Activated CD8-positive, alpha-beta memory T cell treated with anti-CD3 and anti-CD28 coated beads, Interleukin-2, amount 10 ng/mL, durations not matched to agents 7 days and 5 days (primary cell): ENCODE data around the gene UGT2A2. TPM values are rescaled to one million over a fixed set of nuclear protein-coding genes. Genes with fewer than 3 reads are reported as not detected.

ENCODE experiments used
- ATAC-seq: fragments of 150-1000 bp; cut with Tn5 transposase; one replicate; pipeline ENCODE4 v1.10.0; 2021; ENCODE audit warnings: moderate library complexity
- CTCF ChIA-PET: fragments of 350-600 bp; sonication (Branson Sonifier 250); formaldehyde crosslinking; loops from one replicate; lab custom pipeline; 2021; ENCODE audit warnings: antibody characterized with exemption; lab: Charles Lee
- DNase-seq: peaks from one replicate; pipeline ENCODE4 v3.0.0-alpha.2; 2020
- H3K27ac Mint-ChIP-seq: one replicate; pipeline ENCODE4 v1.8.0; 2021; ENCODE audit warnings: mild to moderate bottlenecking, mixed read lengths
- H3K27me3 Mint-ChIP-seq: one replicate; pipeline ENCODE4 v1.8.0; 2021; ENCODE audit warnings: mixed read lengths
- H3K36me3 Mint-ChIP-seq: one replicate; pipeline ENCODE4 v1.8.0; 2021; ENCODE audit warnings: mild to moderate bottlenecking, mixed read lengths
- H3K4me1 Mint-ChIP-seq: one replicate; pipeline ENCODE4 v1.8.0; 2021; ENCODE audit warnings: mixed read lengths
- H3K4me3 Mint-ChIP-seq: one replicate; pipeline ENCODE4 v1.8.0; 2021; ENCODE audit warnings: mild to moderate bottlenecking, moderate library complexity, mixed read lengths
- H3K9me3 Mint-ChIP-seq: one replicate; pipeline ENCODE4 v1.8.0; 2022; ENCODE audit warnings: low read depth, mixed read lengths
- total RNA-seq, 2 experiments: library from RNA; stranded (reverse); gene quantifications; one replicate each; pipeline ENCODE4 v1.2.3, GENCODE V29; 2021

The UGT2A2 gene
- total RNA-seq, 2 experiments from 2014 or later, result not detected

- no peaks in the 10 kb centered on the region for H3K27me3 Mint-ChIP-seq
These were observed 29.0 kb downstream of the UGT2A2 start for GRCh38 chr4:69610484-69610883.

GRCh38 chr4:69601065-69601464 is 38.4 kb downstream of the UGT2A2 start:
- Mint-ChIP-seq H3K36me3 (no peaks in the 10 kb centered on the region), H3K27me3 (no peaks in the 10 kb centered on the region), H3K9me3 (peaks cover 8% of the 10 kb centered on the region), H3K4me1 (no peaks in the 10 kb centered on the region), H3K4me3 (no peak overlapping the region), H3K27ac (no peak overlapping the region)
- CTCF ChIA-PET, result no interaction called here
- DNase-seq (no peak), ATAC-seq (no peak)

More at GRCh38 chr4:69610484-69610883, 29.0 kb downstream of the UGT2A2 start:
- Mint-ChIP-seq H3K36me3 (no peaks in the 10 kb centered on the region), H3K9me3 (no peaks in the 10 kb centered on the region), H3K4me3 (no peak overlapping the region), H3K27ac (no peak overlapping the region), H3K4me1 (no peaks in the 10 kb centered on the region)
- DNase-seq, result no peak
- ATAC-seq, result no peak
- CTCF ChIA-PET, result no interaction called here

- no peaks in the 10 kb centered on the region for H3K4me1 Mint-ChIP-seq
- H3K4me3 Mint-ChIP-seq, result no peak overlapping the region
- no peaks in the 10 kb centered on the region for H3K36me3 Mint-ChIP-seq
- DNase-seq, result no peak
- CTCF ChIA-PET, result no interaction called here
- H3K27ac Mint-ChIP-seq, result no peak overlapping the region
- no peak for ATAC-seq
- H3K9me3 Mint-ChIP-seq, result peaks cover 8% of the 10 kb centered on the region
- no peaks in the 10 kb centered on the region for H3K27me3 Mint-ChIP-seq
These were observed 39.4 kb downstream of the UGT2A2 start for GRCh38 chr4:69600013-69600412.

GRCh38 chr4:69594382-69594781 is 45.1 kb downstream of the UGT2A2 start:
- H3K4me1 Mint-ChIP-seq, result no peaks in the 10 kb centered on the region
- CTCF ChIA-PET, result no interaction called here
- no peak for ATAC-seq
- H3K27me3 Mint-ChIP-seq, result no peaks in the 10 kb centered on the region
- H3K36me3 Mint-ChIP-seq, result no peaks in the 10 kb centered on the region
- H3K9me3 Mint-ChIP-seq, result no peaks in the 10 kb centered on the region
- H3K27ac Mint-ChIP-seq, result no peak overlapping the region
- no peak overlapping the region for H3K4me3 Mint-ChIP-seq
- DNase-seq, result no peak

- CTCF ChIA-PET, result no interaction called here
- Mint-ChIP-seq H3K27ac (no peak overlapping the region), H3K27me3 (no peaks in the 10 kb centered on the region), H3K9me3 (no peaks in the 10 kb centered on the region), H3K4me1 (no peaks in the 10 kb centered on the region), H3K36me3 (no peaks in the 10 kb centered on the region), H3K4me3 (no peak overlapping the region)
- ATAC-seq (no peak), DNase-seq (no peak)
These were observed 48.1 kb downstream of the UGT2A2 start for GRCh38 chr4:69591364-69591763.

- Mint-ChIP-seq H3K4me1 (no peaks in the 10 kb centered on the region), H3K4me3 (no peak overlapping the region), H3K9me3 (no peaks in the 10 kb centered on the region), H3K27ac (no peak overlapping the region), H3K36me3 (no peaks in the 10 kb centered on the region), H3K27me3 (peaks cover 2% of the 10 kb centered on the region)
- CTCF ChIA-PET, result no interaction called here
- ATAC-seq (no peak), DNase-seq (no peak)
These were observed 49.6 kb downstream of the UGT2A2 start for GRCh38 chr4:69589884-69590283.

GRCh38 chr4:69584135-69584534 is 55.3 kb downstream of the UGT2A2 start:
- H3K4me3 Mint-ChIP-seq, result no peak overlapping the region

GRCh38 chr4:69583543-69583942 is 55.9 kb downstream of the UGT2A2 start:
- Mint-ChIP-seq H3K27me3 (peaks cover 2% of the 10 kb centered on the region), H3K4me1 (no peaks in the 10 kb centered on the region), H3K4me3 (no peak overlapping the region), H3K9me3 (no peaks in the 10 kb centered on the region), H3K27ac (no peak overlapping the region), H3K36me3 (no peaks in the 10 kb centered on the region)
- ATAC-seq (no peak), DNase-seq (no peak)
- CTCF ChIA-PET, result no interaction called here

More at GRCh38 chr4:69584135-69584534, 55.3 kb downstream of the UGT2A2 start:
- DNase-seq (no peak), ATAC-seq (no peak)
- CTCF ChIA-PET, result no interaction called here
- Mint-ChIP-seq H3K36me3 (no peaks in the 10 kb centered on the region), H3K4me1 (no peaks in the 10 kb centered on the region), H3K9me3 (no peaks in the 10 kb centered on the region), H3K27me3 (peaks cover 2% of the 10 kb centered on the region), H3K27ac (no peak overlapping the region)

GRCh38 chr4:69577245-69577644 is 62.2 kb downstream of the UGT2A2 start:
- no peaks in the 10 kb centered on the region for H3K36me3 Mint-ChIP-seq
- DNase-seq, result no peak
- no peaks in the 10 kb centered on the region for H3K4me1 Mint-ChIP-seq
- no peaks in the 10 kb centered on the region for H3K27me3 Mint-ChIP-seq
- H3K9me3 Mint-ChIP-seq, result no peaks in the 10 kb centered on the region
- no peak for ATAC-seq
- CTCF ChIA-PET, result no interaction called here
- H3K27ac Mint-ChIP-seq, result no peak overlapping the region
- H3K4me3 Mint-ChIP-seq, result no peak overlapping the region

GRCh38 chr4:69576251-69576877 is 63.1 kb downstream of the UGT2A2 start:
- Mint-ChIP-seq H3K36me3 (no peaks in the 10 kb centered on the region), H3K27ac (no peak overlapping the region), H3K4me3 (no peak overlapping the region), H3K4me1 (no peaks in the 10 kb centered on the region), H3K9me3 (no peaks in the 10 kb centered on the region), H3K27me3 (no peaks in the 10 kb centered on the region)
- CTCF ChIA-PET, result no interaction called here
- ATAC-seq, result no peak
- DNase-seq, result no peak

- CTCF ChIA-PET, result no interaction called here
- ATAC-seq (no peak), DNase-seq (no peak)
- Mint-ChIP-seq H3K4me3 (no peak overlapping the region), H3K9me3 (peaks cover 2% of the 10 kb centered on the region), H3K27me3 (no peaks in the 10 kb centered on the region), H3K4me1 (no peaks in the 10 kb centered on the region), H3K27ac (no peak overlapping the region), H3K36me3 (no peaks in the 10 kb centered on the region)
These were observed 70.7 kb downstream of the UGT2A2 start for GRCh38 chr4:69568787-69569186.

GRCh38 chr4:69563424-69563823 is 76.0 kb downstream of the UGT2A2 start:
- Mint-ChIP-seq H3K27me3 (no peaks in the 10 kb centered on the region), H3K4me1 (no peaks in the 10 kb centered on the region), H3K36me3 (no peaks in the 10 kb centered on the region), H3K9me3 (peaks cover 4% of the 10 kb centered on the region), H3K27ac (no peak overlapping the region), H3K4me3 (no peak overlapping the region)
- ATAC-seq (no peak), DNase-seq (no peak)
- CTCF ChIA-PET, result no interaction called here

- Mint-ChIP-seq H3K27me3 (no peaks in the 10 kb centered on the region), H3K36me3 (no peaks in the 10 kb centered on the region), H3K4me3 (no peak overlapping the region), H3K27ac (no peak overlapping the region), H3K9me3 (peaks cover 2% of the 10 kb centered on the region), H3K4me1 (no peaks in the 10 kb centered on the region)
- ATAC-seq (no peak), DNase-seq (no peak)
- CTCF ChIA-PET, result no interaction called here
These were observed 89.8 kb downstream of the UGT2A2 start for GRCh38 chr4:69549651-69550050.

- Mint-ChIP-seq H3K36me3 (no peaks in the 10 kb centered on the region), H3K27me3 (no peaks in the 10 kb centered on the region), H3K9me3 (peaks cover 2% of the 10 kb centered on the region), H3K4me1 (no peaks in the 10 kb centered on the region), H3K4me3 (no peak overlapping the region), H3K27ac (no peak overlapping the region)
- CTCF ChIA-PET, result no interaction called here
- ATAC-seq (no peak), DNase-seq (no peak)
These were observed 93.2 kb downstream of the UGT2A2 start for GRCh38 chr4:69546134-69546765.
